MM.1S (cell line): Measurements from ENCODE around the gene GJB6.

ENCODE experiments used
- CTCF ChIP-seq: fragments of 300-600 bp; sonication (generic); IDR thresholded peaks from 2 replicates; pipeline ENCODE4 v1.5.1; 2016; ENCODE audit warnings: antibody characterized with exemption, low read length, mixed read lengths
- EZH2 ChIP-seq: fragments of 300-600 bp; sonication (generic); optimal IDR thresholded peaks from 2 replicates; pipeline ENCODE3; 2017; ENCODE audit warnings: low read depth, mild to moderate bottlenecking, antibody characterized with exemption, low read length, mixed read lengths

- TF ChIP-seq EZH2: no peak
- TF ChIP-seq CTCF: no peak
Measured at GRCh38 chr13:20175406-20175794, 56.7 kb downstream of the GJB6 start.
